HG03103 (cell line): ENCODE data around the gene DCDC2B.

Experiments
- ATAC-seq: cut with Tn5 transposase; IDR thresholded peaks from one replicate; pipeline ENCODE4 v1.9.1; 2021; ENCODE audit warnings: low read depth; ENCODE audit not compliant: unreplicated experiment

Gene DCDC2B

GRCh38 chr1:32195972-32196823 is 12.7 kb upstream of the DCDC2B start:
- ATAC-seq, result no peak

GRCh38 chr1:32197074-32197473 is 11.8 kb upstream of the DCDC2B start:
- no peak for ATAC-seq

GRCh38 chr1:32197837-32198236 is 11.1 kb upstream of the DCDC2B start:
- ATAC-seq, result no peak

- no peak for ATAC-seq
Observed at GRCh38 chr1:32198237-32199042, 10.4 kb upstream of the DCDC2B start.

- ATAC-seq, result no peak
Observed at GRCh38 chr1:32199043-32199716, 9.7 kb upstream of the DCDC2B start.

GRCh38 chr1:32199717-32200072 is 9.2 kb upstream of the DCDC2B start:
- no peak for ATAC-seq

- no peak for ATAC-seq
Observed at GRCh38 chr1:32200226-32201010, 8.5 kb upstream of the DCDC2B start, which contains the start of gene CCDC28B. Gene CCDC28B (plus strand): TSS chr1:32200595. CDS start chr1:32201936, 1,341 bp downstream.

GRCh38 chr1:32201011-32201855 is 7.7 kb upstream of the DCDC2B start:
- ATAC-seq, result no peak

- no peak for ATAC-seq
Observed at GRCh38 chr1:32204943-32205361, 3.9 kb upstream of the DCDC2B start.

GRCh38 chr1:32205401-32206370 is 3.2 kb upstream of the DCDC2B start, which contains the start of gene IQCC:
Gene IQCC (plus strand): TSS chr1:32205671. CDS start chr1:32205682, 11 bp downstream.
- ATAC-seq, result peak; percentile 37

- ATAC-seq, result no peak
Observed at GRCh38 chr1:32208469-32208868, 420 bp upstream of the DCDC2B start.

GRCh38 chr1:32215629-32216480 is 7.0 kb downstream of the DCDC2B start:
- no peak for ATAC-seq

GRCh38 chr1:32216566-32216965 is 7.7 kb downstream of the DCDC2B start:
- ATAC-seq, result no peak

- ATAC-seq, result no peak
Observed at GRCh38 chr1:32219022-32219421, 10.1 kb downstream of the DCDC2B start.

GRCh38 chr1:32220746-32221580 is 12.1 kb downstream of the DCDC2B start:
- ATAC-seq, result no peak

GRCh38 chr1:32221581-32221979 is 12.7 kb downstream of the DCDC2B start:
- no peak for ATAC-seq
